ENCODE data around the gene FIG4. TPM values are rescaled to one million over a fixed set of nuclear protein-coding genes. Genes with fewer than 3 reads are reported as not detected.

The FIG4 gene
- total RNA-seq, 1 experiment from 2014 or later, result 7.3 TPM

GRCh38 chr6:109834595-109835437 lies 143.7 kb downstream of the FIG4 start:
- H3K9me3 ChIP-seq, result no peaks in the 10 kb centered on the region
- Mint-ChIP-seq H3K27me3 (ENCODE audit: insufficient read depth, unreplicated experiment) (no peaks in the 10 kb centered on the region), H3K9me3 (ENCODE audit: unreplicated experiment) (peaks cover 14% of the 10 kb centered on the region), H3K27ac (ENCODE audit: unreplicated experiment) (no peak overlapping the region), H3K36me3 (ENCODE audit: insufficient read depth, unreplicated experiment) (no peaks in the 10 kb centered on the region), H3K4me3 (ENCODE audit: unreplicated experiment) (no peak overlapping the region), H3K4me1 (ENCODE audit: low read depth, unreplicated experiment) (no peaks in the 10 kb centered on the region)
- no peak overlapping the region for H3K4me3 ChIP-seq (ENCODE audit: low read depth, low read length)
- ChIA-PET CTCF (no interaction called here), POLR2A (no interaction called here)
- no TSS peak for BruUV-seq (replicated peaks)
- DNase-seq, result no peak
- intact Hi-C loops (cut with micrococcal nuclease; ENCODE audit: unreplicated experiment), result no loop called here
- H3K4me1 ChIP-seq, result no peaks in the 10 kb centered on the region
- no peaks in the 10 kb centered on the region for H3K36me3 ChIP-seq (ENCODE audit: control insufficient read depth, insufficient read depth, low read length)
- TF ChIP-seq CTCF (IDR thresholded peaks at IDR 0.05; ENCODE audit: insufficient read depth in 1 of 2, low read depth in 1 of 2, low read length in 1 of 2, severe bottlenecking in 1 of 2, unreplicated experiment in 1 of 2), result no peak
- no peaks in the 10 kb centered on the region for H3K27me3 ChIP-seq (replicated peaks; ENCODE audit: control insufficient read depth, insufficient read depth, low read length)

GRCh38 chr6:109840034-109840433 lies 148.9 kb downstream of the FIG4 start:
- no peak for DNase-seq
- intact Hi-C loops (cut with micrococcal nuclease; ENCODE audit: unreplicated experiment), result no loop called here
- Mint-ChIP-seq H3K27me3 (ENCODE audit: insufficient read depth, unreplicated experiment) (no peaks in the 10 kb centered on the region), H3K4me1 (ENCODE audit: low read depth, unreplicated experiment) (no peaks in the 10 kb centered on the region), H3K36me3 (ENCODE audit: insufficient read depth, unreplicated experiment) (no peaks in the 10 kb centered on the region), H3K9me3 (ENCODE audit: unreplicated experiment) (no peaks in the 10 kb centered on the region), H3K4me3 (ENCODE audit: unreplicated experiment) (no peak overlapping the region), H3K27ac (ENCODE audit: unreplicated experiment) (no peak overlapping the region)
- Histone ChIP-seq H3K4me1 (no peaks in the 10 kb centered on the region), H3K4me3 (ENCODE audit: low read depth, low read length) (no peak overlapping the region), H3K36me3 (ENCODE audit: control insufficient read depth, insufficient read depth, low read length) (no peaks in the 10 kb centered on the region), H3K27me3 (replicated peaks; ENCODE audit: control insufficient read depth, insufficient read depth, low read length) (no peaks in the 10 kb centered on the region), H3K9me3 (no peaks in the 10 kb centered on the region)
- CTCF ChIA-PET, result no interaction called here
- no peak for TF ChIP-seq CTCF (IDR thresholded peaks at IDR 0.05; ENCODE audit: insufficient read depth in 1 of 2, low read depth in 1 of 2, low read length in 1 of 2, severe bottlenecking in 1 of 2, unreplicated experiment in 1 of 2)
- no TSS peak for BruUV-seq (replicated peaks)
- POLR2A ChIA-PET, result no interaction called here

- intact Hi-C loops (cut with micrococcal nuclease; ENCODE audit: unreplicated experiment), result no loop called here
- no peaks in the 10 kb centered on the region for H3K4me1 ChIP-seq
- no peak for TF ChIP-seq CTCF (IDR thresholded peaks at IDR 0.05; ENCODE audit: insufficient read depth in 1 of 2, low read depth in 1 of 2, low read length in 1 of 2, severe bottlenecking in 1 of 2, unreplicated experiment in 1 of 2)
- no peak overlapping the region for H3K4me3 ChIP-seq (ENCODE audit: low read depth, low read length)
- Mint-ChIP-seq H3K27me3 (ENCODE audit: insufficient read depth, unreplicated experiment) (no peaks in the 10 kb centered on the region), H3K36me3 (ENCODE audit: insufficient read depth, unreplicated experiment) (no peaks in the 10 kb centered on the region), H3K4me3 (ENCODE audit: unreplicated experiment) (no peak overlapping the region), H3K9me3 (ENCODE audit: unreplicated experiment) (no peaks in the 10 kb centered on the region), H3K4me1 (ENCODE audit: low read depth, unreplicated experiment) (no peaks in the 10 kb centered on the region), H3K27ac (ENCODE audit: unreplicated experiment) (no peak overlapping the region)
- ChIA-PET CTCF (interaction anchor here (0.7 to 0.9 kb wide), 2 partner anchors 96 to 199 kb away, joined by 3 read pairs; no protein-coding TSS in a partner anchor), POLR2A (no interaction called here)
- no peaks in the 10 kb centered on the region for H3K9me3 ChIP-seq
- no TSS peak for BruUV-seq (replicated peaks)
- H3K27me3 ChIP-seq (replicated peaks; ENCODE audit: control insufficient read depth, insufficient read depth, low read length), result no peaks in the 10 kb centered on the region
- H3K36me3 ChIP-seq (ENCODE audit: control insufficient read depth, insufficient read depth, low read length), result no peaks in the 10 kb centered on the region
- no peak for DNase-seq
These were observed 149.7 kb downstream of the FIG4 start for GRCh38 chr6:109840796-109841195.

Data from Caco-2 (cell line).